ENCODE data around the gene CPE.

Gene CPE

DNA sequence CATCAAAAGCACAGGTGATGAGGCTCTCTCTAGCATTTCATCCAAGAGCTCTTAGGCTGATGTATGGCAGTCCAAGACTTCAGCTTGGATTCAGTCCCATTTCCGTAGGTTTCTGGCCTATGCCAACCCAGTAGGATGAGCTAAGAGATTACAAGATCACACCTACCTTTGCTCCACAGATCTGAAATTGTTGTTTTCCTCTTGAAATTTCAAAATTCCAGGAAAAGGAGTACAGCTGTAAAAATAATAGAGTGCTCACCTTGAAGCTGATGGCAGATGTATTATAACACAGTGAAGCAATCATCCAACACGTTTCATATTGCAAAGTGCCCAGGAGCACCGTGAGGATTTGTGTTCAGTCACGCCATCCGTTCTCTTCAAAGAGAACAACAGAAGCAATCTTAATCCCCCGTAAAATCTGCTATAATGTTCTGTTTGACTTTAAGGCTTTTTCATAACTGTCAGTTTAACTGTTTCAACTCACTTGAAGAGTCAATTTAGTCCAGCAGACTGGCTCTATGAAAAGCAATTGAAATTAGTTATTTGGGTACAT lies 137.5 kb downstream of the CPE start:
- Histone ChIP-seq H3K9me3 (ENCODE audit: insufficient read depth, low read length) (no peaks in the 10 kb centered on the region), H3K9ac (ENCODE audit: low read length) (no peak overlapping the region), H3K4me2 (ENCODE audit: low read length) (no peak overlapping the region), H2AFZ (ENCODE audit: low read depth, low read length) (no peak overlapping the region), H3K27ac (ENCODE audit: low read length) (no peak overlapping the region), H4K20me1 (ENCODE audit: insufficient read depth, low read length) (no peaks in the 10 kb centered on the region), H3K36me3 (replicated peaks; ENCODE audit: low read depth, low read length) (no peaks in the 10 kb centered on the region), H3K79me2 (ENCODE audit: low read length) (no peaks in the 10 kb centered on the region), H3K4me1 (ENCODE audit: low read length) (no peaks in the 10 kb centered on the region), H3K27me3 (ENCODE audit: low read depth, low read length) (no peaks in the 10 kb centered on the region), H3K4me3 (ENCODE audit: low read length) (no peak overlapping the region)
- TF ChIP-seq EZH2phosphoT487 (IDR thresholded peaks at IDR 0.05; ENCODE audit: low read depth) (no peak), CTCF (IDR thresholded peaks at IDR 0.05; ENCODE audit: low read depth, low read length) (no peak)

GRCh38 chr4:165517216-165517615 lies 138.4 kb downstream of the CPE start:
- TF ChIP-seq EZH2phosphoT487 (IDR thresholded peaks at IDR 0.05; ENCODE audit: low read depth) (no peak), CTCF (IDR thresholded peaks at IDR 0.05; ENCODE audit: low read depth, low read length) (no peak)
- Histone ChIP-seq H3K4me1 (ENCODE audit: low read length) (no peaks in the 10 kb centered on the region), H3K4me2 (ENCODE audit: low read length) (no peak overlapping the region), H3K36me3 (replicated peaks; ENCODE audit: low read depth, low read length) (no peaks in the 10 kb centered on the region), H3K4me3 (ENCODE audit: low read length) (no peak overlapping the region), H3K9me3 (ENCODE audit: insufficient read depth, low read length) (no peaks in the 10 kb centered on the region), H3K27ac (ENCODE audit: low read length) (no peak overlapping the region), H3K9ac (ENCODE audit: low read length) (no peak overlapping the region), H3K79me2 (ENCODE audit: low read length) (no peaks in the 10 kb centered on the region), H4K20me1 (ENCODE audit: insufficient read depth, low read length) (no peaks in the 10 kb centered on the region), H3K27me3 (ENCODE audit: low read depth, low read length) (no peaks in the 10 kb centered on the region), H2AFZ (ENCODE audit: low read depth, low read length) (no peak overlapping the region)

- no peak overlapping the region for H3K27ac ChIP-seq (ENCODE audit: low read length)
- H3K36me3 ChIP-seq (replicated peaks; ENCODE audit: low read depth, low read length), result no peaks in the 10 kb centered on the region
- no peak overlapping the region for H3K4me3 ChIP-seq (ENCODE audit: low read length)
- no peaks in the 10 kb centered on the region for H3K27me3 ChIP-seq (ENCODE audit: low read depth, low read length)
- H3K9ac ChIP-seq (ENCODE audit: low read length), result no peak overlapping the region
- no peak overlapping the region for H2AFZ ChIP-seq (ENCODE audit: low read depth, low read length)
- no peaks in the 10 kb centered on the region for H3K9me3 ChIP-seq (ENCODE audit: insufficient read depth, low read length)
- H3K79me2 ChIP-seq (ENCODE audit: low read length), result no peaks in the 10 kb centered on the region
- H3K4me2 ChIP-seq (ENCODE audit: low read length), result no peak overlapping the region
- no peaks in the 10 kb centered on the region for H4K20me1 ChIP-seq (ENCODE audit: insufficient read depth, low read length)
- H3K4me1 ChIP-seq (ENCODE audit: low read length), result no peaks in the 10 kb centered on the region
- TF ChIP-seq CTCF (IDR thresholded peaks at IDR 0.05; ENCODE audit: low read depth, low read length) (no peak), EZH2phosphoT487 (IDR thresholded peaks at IDR 0.05; ENCODE audit: low read depth) (no peak)
Measured at GRCh38 chr4:165518024-165518616, 139.3 kb downstream of the CPE start.

GRCh38 chr4:165518686-165519085 lies 139.9 kb downstream of the CPE start:
- Histone ChIP-seq H3K4me1 (ENCODE audit: low read length) (no peaks in the 10 kb centered on the region), H3K36me3 (replicated peaks; ENCODE audit: low read depth, low read length) (no peaks in the 10 kb centered on the region), H3K27ac (ENCODE audit: low read length) (no peak overlapping the region), H3K27me3 (ENCODE audit: low read depth, low read length) (no peaks in the 10 kb centered on the region), H3K4me2 (ENCODE audit: low read length) (no peak overlapping the region), H3K4me3 (ENCODE audit: low read length) (no peak overlapping the region), H3K9ac (ENCODE audit: low read length) (no peak overlapping the region), H3K79me2 (ENCODE audit: low read length) (no peaks in the 10 kb centered on the region), H4K20me1 (ENCODE audit: insufficient read depth, low read length) (no peaks in the 10 kb centered on the region), H2AFZ (ENCODE audit: low read depth, low read length) (no peak overlapping the region), H3K9me3 (ENCODE audit: insufficient read depth, low read length) (no peaks in the 10 kb centered on the region)
- no peak for TF ChIP-seq CTCF (IDR thresholded peaks at IDR 0.05; ENCODE audit: low read depth, low read length)
- TF ChIP-seq EZH2phosphoT487 (IDR thresholded peaks at IDR 0.05; ENCODE audit: low read depth), result no peak
